A549 (cell line): Measurements from ENCODE around the gene STT3B. TPM values are rescaled to one million over a fixed set of nuclear protein-coding genes. Genes with fewer than 3 reads are reported as not detected.

Experiments
- ATAC-seq, 2 experiments: fragments of 200-7000 bp in 1 of 2; fragments of >200 bp in 1 of 2; cut with Nextera tagmentation in 1 of 2; cut with Tn5 transposase in 1 of 2; 3 replicates each; pipeline versions ENCODE4 v1.8.0 to v1.9.1; 2018 to 2020; ENCODE audit warnings: mild to moderate bottlenecking in 1 of 2, moderate library complexity in 1 of 2
- CTCF ChIA-PET: fragments of 300-600 bp; sonication (Branson Sonifier 250); formaldehyde crosslinking; extraction: SDS; loops from one replicate; lab custom pipeline; 2021; ENCODE audit warnings: antibody characterized with exemption, inconsistent platforms; lab: Yijun Ruan, JAX
- POLR2A ChIA-PET: fragments of 350-600 bp; formaldehyde crosslinking; extraction: SDS; loops from one replicate; lab custom pipeline; 2021; ENCODE audit warnings: antibody characterized with exemption, inconsistent platforms; lab: Yijun Ruan, JAX
- DNase-seq, 2 experiments: peaks; one replicate each; pipeline versions ENCODE4 v3.0.0 to v3.0.0-alpha.2; 2011 to 2016; ENCODE audit warnings: low read depth in 1 of 2, low spot score in 1 of 2
- FAIRE-seq: peaks from 2 replicates; lab custom pipeline; 2011; peaks lifted over from hg19 to GRCh38; lab: Jason Lieb, UNC
- H3K27ac ChIP-seq, 2 experiments: fragments of >200 bp; sonication (Bioruptor Twin); formaldehyde crosslinking; 3 replicates each; pipeline ENCODE4 v1.5.1; 2016 to 2017
- H3K4me1 ChIP-seq: fragments of >200 bp; sonication (Bioruptor Twin); formaldehyde crosslinking; 3 replicates; pipeline ENCODE4 v1.6.1; 2016
- H3K4me2 ChIP-seq: fragments of >200 bp; sonication (Bioruptor Twin); formaldehyde crosslinking; 3 replicates; pipeline ENCODE4 v1.6.1; 2016
- H3K4me3 ChIP-seq: fragments of >200 bp; sonication (Bioruptor Twin); formaldehyde crosslinking; 3 replicates; pipeline ENCODE4 v1.5.1; 2016
- H3K9me3 ChIP-seq: fragments of >200 bp; sonication (Bioruptor Twin); formaldehyde crosslinking; 3 replicates; pipeline ENCODE4 v1.6.1; 2016
- CBX8 ChIP-seq: fragments of 200-600 bp; sonication (generic); IDR thresholded peaks from 2 replicates; pipeline ENCODE4 v1.6.1; 2016
- CEBPB ChIP-seq, 2 experiments: fragments of >200 bp in 1 of 2; sonication (Bioruptor Twin) in 1 of 2; formaldehyde crosslinking in 1 of 2; IDR thresholded peaks; 2 replicates each; pipeline ENCODE4 v1.6.1; 2012 to 2016
- CHD2 ChIP-seq: fragments of 150-350 bp; IDR thresholded peaks from 2 replicates; pipeline ENCODE4 v1.6.1; 2014; ENCODE audit warnings: low read length; ENCODE audit not compliant: partially characterized antibody
- CHD4 ChIP-seq: fragments of 200-600 bp; sonication (generic); IDR thresholded peaks from 2 replicates; pipeline ENCODE4 v1.6.1; 2016; ENCODE audit warnings: antibody characterized with exemption, mild to moderate bottlenecking, borderline replicate concordance
- EHF ChIP-seq: fragments of 250-450 bp; sonication (Bioruptor Pico); IDR thresholded peaks from 2 replicates; pipeline ENCODE4 v1.5.0; 2020; ENCODE audit warnings: mild to moderate bottlenecking
- EHMT2 ChIP-seq: fragments of 200-600 bp; sonication (generic); IDR thresholded peaks from 2 replicates; pipeline ENCODE4 v1.6.1; 2016; ENCODE audit warnings: antibody characterized with exemption, low read depth, mild to moderate bottlenecking, moderate library complexity
- ELK1 ChIP-seq: fragments of 150-350 bp; IDR thresholded peaks from 2 replicates; pipeline ENCODE4 v1.6.1; 2014; ENCODE audit warnings: low read depth, mild to moderate bottlenecking, low read length
- EP300 ChIP-seq, 2 experiments: fragments of >200 bp; sonication (Bioruptor Twin); formaldehyde crosslinking; IDR thresholded peaks; 2 replicates in 1 of 2; 3 replicates in 1 of 2; pipeline ENCODE4 v1.6.1; 2016 to 2017
- ESRRA ChIP-seq: fragments of 150-350 bp; IDR thresholded peaks from 2 replicates; pipeline ENCODE4 v1.6.1; 2014; ENCODE audit warnings: mild to moderate bottlenecking, low read length, borderline replicate concordance
- FOXS1 ChIP-seq: fragments of 250-450 bp; sonication (Bioruptor Pico); IDR thresholded peaks from 2 replicates; pipeline ENCODE4 v1.5.0; 2020; ENCODE audit warnings: mild to moderate bottlenecking, moderate library complexity
- GATA3 ChIP-seq: IDR thresholded peaks from 2 replicates; pipeline ENCODE4 v1.6.1; 2012; ENCODE audit warnings: borderline replicate concordance
- HDAC2 ChIP-seq: fragments of 200-600 bp; sonication (generic); IDR thresholded peaks from 2 replicates; pipeline ENCODE4 v1.6.1; 2016
- JUN ChIP-seq, 2 experiments: fragments of >200 bp; sonication (Bioruptor Twin); formaldehyde crosslinking; IDR thresholded peaks; 2 replicates in 1 of 2; 3 replicates in 1 of 2; pipeline ENCODE4 v1.6.1; 2016 to 2017
- KDM5A ChIP-seq: fragments of 200-600 bp; sonication (generic); IDR thresholded peaks from 2 replicates; pipeline ENCODE4 v1.6.1; 2016; ENCODE audit warnings: antibody characterized with exemption, mild to moderate bottlenecking
- MAZ ChIP-seq: fragments of 150-350 bp; IDR thresholded peaks from 2 replicates; pipeline ENCODE4 v1.6.1; 2014; ENCODE audit warnings: antibody characterized with exemption, low read depth, low read length, borderline replicate concordance
- MYC ChIP-seq: IDR thresholded peaks from 2 replicates; pipeline ENCODE4 v1.6.1; 2012; ENCODE audit warnings: mild to moderate bottlenecking, inconsistent platforms, low read length, improper control_type of control experiment, borderline replicate concordance
- NR3C1 ChIP-seq: fragments of >200 bp; sonication (Bioruptor Twin); formaldehyde crosslinking; IDR thresholded peaks from 3 replicates; pipeline ENCODE4 v1.6.1; 2017
- RAD21 ChIP-seq, 2 experiments: fragments of >200 bp in 1 of 2; sonication (Bioruptor Twin) in 1 of 2; formaldehyde crosslinking in 1 of 2; IDR thresholded peaks in 1 of 2; conservative IDR thresholded peaks in 1 of 2; 2 replicates in 1 of 2; 3 replicates in 1 of 2; pipeline ENCODE4 v1.6.1; 2012 to 2018; ENCODE audit warnings: inconsistent platforms in 1 of 2
- REST ChIP-seq: fragments of 200-600 bp; sonication (generic); IDR thresholded peaks from 2 replicates; pipeline ENCODE4 v1.6.1; 2016; ENCODE audit warnings: antibody characterized with exemption, mild to moderate bottlenecking, moderate library complexity
- RNF2 ChIP-seq: fragments of 200-600 bp; sonication (generic); IDR thresholded peaks from 2 replicates; pipeline ENCODE4 v1.6.1; 2016; ENCODE audit warnings: low read depth, mild to moderate bottlenecking, antibody characterized with exemption, moderate library complexity, borderline replicate concordance
- SMC3 ChIP-seq: fragments of >200 bp; sonication (Bioruptor Twin); formaldehyde crosslinking; IDR thresholded peaks from 3 replicates; pipeline ENCODE4 v1.6.1; 2018; ENCODE audit warnings: inconsistent platforms
- TP53 ChIP-seq: fragments of 250-450 bp; sonication (Bioruptor Pico); IDR thresholded peaks from 2 replicates; pipeline ENCODE4 v1.5.0; 2021; ENCODE audit warnings: mild to moderate bottlenecking, moderate library complexity
- ZC3H11A ChIP-seq: fragments of 450-650 bp; IDR thresholded peaks from 2 replicates; pipeline ENCODE4 v1.6.1; 2014; ENCODE audit warnings: antibody characterized with exemption, mild to moderate bottlenecking
- ZSCAN20 ChIP-seq: fragments of 250-450 bp; sonication (Bioruptor Pico); IDR thresholded peaks from 2 replicates; pipeline ENCODE4 v1.8.0; 2022; ENCODE audit warnings: mild to moderate bottlenecking, moderate library complexity
- WGBS: methylation state at CpG from one replicate; pipeline ENCODE4 v1.1.6; 2017; ENCODE audit errors: missing lambda C conversion rate; 5-methylcytosine and 5-hydroxymethylcytosine counted together
- polyA plus RNA-seq, 4 experiments: library from polyadenylated mRNA; depleted of rRNA in 3 of 4; stranded (reverse); fragments of >200 nt; fragmentation: RNase III in 1 of 4; extraction: RNeasy Plus Mini Kit Qiagen cat#74134 plus additional on column Dnase treatment in 1 of 4; gene quantifications; 2 replicates in 3 of 4; 3 replicates in 1 of 4; pipeline ENCODE4 v1.2.3, GENCODE V29; 2011 to 2017
- TF ChIP-seq, protein P1 (sequence below): fragments of >200 bp; sonication (Bioruptor Twin); formaldehyde crosslinking; IDR thresholded peaks from 2 replicates; pipeline ENCODE4 v1.6.1; 2016
- TF ChIP-seq, protein P2 (sequence below): fragments of 250-450 bp; sonication (Bioruptor Pico); IDR thresholded peaks from 2 replicates; pipeline ENCODE4 v1.5.0; 2020; ENCODE audit warnings: low read depth, mild to moderate bottlenecking, moderate library complexity
- TF ChIP-seq, protein P3 (sequence below): IDR thresholded peaks from 2 replicates; pipeline ENCODE4 v1.6.1; 2012

STT3B gene
- polyA plus RNA-seq, 2 of the 4 experiments (the other 2 are of a cell fraction) = 92.1 to 171 TPM

DNA sequence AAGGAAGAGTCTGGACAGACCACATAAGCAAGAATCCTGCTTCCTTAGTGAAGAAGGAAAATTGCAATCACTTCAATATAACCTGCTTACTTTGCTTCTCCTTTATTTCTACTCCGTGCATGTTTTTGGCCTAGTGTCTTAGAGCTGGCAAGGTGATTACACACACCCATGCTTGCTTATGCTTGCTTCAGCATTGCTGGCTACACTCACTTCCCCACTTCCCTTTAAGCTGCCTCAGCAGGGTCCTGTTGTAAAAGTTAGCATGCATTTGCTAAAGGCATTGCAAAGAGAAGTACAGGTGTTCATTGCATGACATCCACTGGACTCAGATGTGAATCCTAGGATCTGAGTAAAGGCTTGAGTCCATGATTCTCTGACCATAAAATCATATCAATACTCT lies 47.5 kb upstream of the STT3B start:
- H3K4me3 ChIP-seq = no peak overlapping the region
- TF ChIP-seq CHD2 (no peak), HDAC2 (no peak), TP53 (no peak), CBX8 (no peak), EHF (CRISPR knock-in tag) (no peak), EP300 (IDR thresholded peaks at IDR 0.05) (no peak), RNF2 (no peak), JUN (IDR thresholded peaks at IDR 0.05) (no peak), ESRRA (no peak), NR3C1 (no peak), ZSCAN20 (CRISPR knock-in tag) (no peak)
- TF ChIP-seq, protein P1, sequence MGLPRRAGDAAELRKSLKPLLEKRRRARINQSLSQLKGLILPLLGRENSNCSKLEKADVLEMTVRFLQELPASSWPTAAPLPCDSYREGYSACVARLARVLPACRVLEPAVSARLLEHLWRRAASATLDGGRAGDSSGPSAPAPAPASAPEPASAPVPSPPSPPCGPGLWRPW = no peak
- TF ChIP-seq, all 56 proteins: peak for 0
- H3K9me3 ChIP-seq = peaks cover 1% of the 10 kb centered on the region; the same call in 1 of the 3 replicates
- WGBS = 35% methylated on average over 1 of the region's 1 CpG
- no peak for FAIRE-seq
- ATAC-seq = no peak
- H3K4me2 ChIP-seq = no peak overlapping the region
- H3K4me1 ChIP-seq = no peaks in the 10 kb centered on the region
- POLR2A ChIA-PET = no interaction called here
- CTCF ChIA-PET = no interaction called here
- DNase-seq = no peak
- H3K27ac ChIP-seq = no peak overlapping the region

DNA sequence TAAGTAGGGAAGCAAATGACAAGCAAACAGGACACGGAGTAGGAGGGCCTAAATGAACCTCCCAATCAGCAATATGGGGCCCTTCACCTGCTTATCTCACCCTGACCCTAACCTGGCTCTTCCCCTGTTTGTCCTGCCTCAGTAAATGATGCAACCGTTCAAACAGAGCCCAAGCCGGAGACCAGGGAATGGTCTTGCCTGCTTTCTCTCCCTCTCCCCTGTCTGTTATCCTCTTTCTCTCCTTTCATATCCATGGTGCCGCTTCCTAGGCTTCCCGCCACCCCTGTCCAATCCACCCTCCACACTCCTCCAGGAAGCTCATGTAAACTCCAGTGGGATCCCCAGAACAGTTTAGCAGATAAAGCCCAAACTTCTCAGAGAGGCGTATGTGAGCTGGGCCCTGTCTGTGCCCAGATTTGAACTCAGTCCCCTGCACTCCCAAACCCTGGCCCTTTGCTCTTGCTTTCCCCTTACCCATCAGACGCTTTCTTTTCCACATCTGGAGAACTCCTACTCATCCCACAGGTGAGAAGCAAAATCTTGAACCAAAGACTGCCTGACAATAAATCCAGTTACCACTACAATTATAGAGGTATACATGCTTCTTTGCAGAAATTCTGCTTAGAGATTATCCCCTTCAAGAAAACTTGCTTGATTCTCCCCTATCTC lies 45.7 kb upstream of the STT3B start:
- no peak overlapping the region for H3K4me3 ChIP-seq
- no peak for FAIRE-seq
- H3K27ac ChIP-seq = no peak overlapping the region
- no peak for DNase-seq
- H3K4me2 ChIP-seq = no peak overlapping the region
- TF ChIP-seq RAD21 (conservative IDR thresholded peaks at IDR 0.05 in 1 of 2, IDR thresholded peaks at IDR 0.05 in 1 of 2) = no peak
- no peak for TF ChIP-seq RNF2
- no peak for TF ChIP-seq MYC
- TF ChIP-seq KDM5A = no peak
- TF ChIP-seq GATA3 = no peak
- TF ChIP-seq CHD4 = no peak
- TF ChIP-seq NR3C1 = no peak
- no peak for TF ChIP-seq FOXS1 (CRISPR knock-in tag)
- no peak for TF ChIP-seq CEBPB (IDR thresholded peaks at IDR 0.05)
- no peak for TF ChIP-seq EHMT2
- no peak for TF ChIP-seq MAZ
- no peak for TF ChIP-seq REST
- no peak for TF ChIP-seq ELK1
- TF ChIP-seq, protein P2, sequence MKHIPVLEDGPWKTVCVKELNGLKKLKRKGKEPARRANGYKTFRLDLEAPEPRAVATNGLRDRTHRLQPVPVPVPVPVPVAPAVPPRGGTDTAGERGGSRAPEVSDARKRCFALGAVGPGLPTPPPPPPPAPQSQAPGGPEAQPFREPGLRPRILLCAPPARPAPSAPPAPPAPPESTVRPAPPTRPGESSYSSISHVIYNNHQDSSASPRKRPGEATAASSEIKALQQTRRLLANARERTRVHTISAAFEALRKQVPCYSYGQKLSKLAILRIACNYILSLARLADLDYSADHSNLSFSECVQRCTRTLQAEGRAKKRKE (CRISPR knock-in tag) = no peak
- TF ChIP-seq, protein P3, sequence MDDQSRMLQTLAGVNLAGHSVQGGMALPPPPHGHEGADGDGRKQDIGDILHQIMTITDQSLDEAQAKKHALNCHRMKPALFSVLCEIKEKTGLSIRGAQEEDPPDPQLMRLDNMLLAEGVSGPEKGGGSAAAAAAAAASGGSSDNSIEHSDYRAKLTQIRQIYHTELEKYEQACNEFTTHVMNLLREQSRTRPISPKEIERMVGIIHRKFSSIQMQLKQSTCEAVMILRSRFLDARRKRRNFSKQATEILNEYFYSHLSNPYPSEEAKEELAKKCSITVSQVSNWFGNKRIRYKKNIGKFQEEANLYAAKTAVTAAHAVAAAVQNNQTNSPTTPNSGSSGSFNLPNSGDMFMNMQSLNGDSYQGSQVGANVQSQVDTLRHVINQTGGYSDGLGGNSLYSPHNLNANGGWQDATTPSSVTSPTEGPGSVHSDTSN = no peak
- TF ChIP-seq SMC3 = no peak
- TF ChIP-seq ZC3H11A = no peak
- no peak for ATAC-seq
- POLR2A ChIA-PET = no interaction called here
- H3K9me3 ChIP-seq = peaks cover 13% of the 10 kb centered on the region
- CTCF ChIA-PET = no interaction called here
- 56% methylated on average over 7 of the region's 7 CpGs for WGBS
- H3K4me1 ChIP-seq = no peaks in the 10 kb centered on the region
